PC-3 (cell line): ENCODE data around the gene MECR.

Experiments used
- CTCF ChIP-seq: fragments of 300-600 bp; sonication (generic); conservative IDR thresholded peaks from 2 replicates; pipeline ENCODE4 v1.5.1; 2017; ENCODE audit warnings: antibody characterized with exemption, low read depth, mild to moderate bottlenecking, low read length
- EZH2 ChIP-seq: fragments of 300-600 bp; sonication (generic); IDR thresholded peaks from one replicate; pipeline ENCODE4 v1.6.1; 2017; ENCODE audit warnings: antibody characterized with exemption, mild to moderate bottlenecking, low read length; ENCODE audit not compliant: unreplicated experiment
- EZH2phosphoT487 ChIP-seq: fragments of 300-600 bp; sonication (generic); IDR thresholded peaks from 2 replicates; pipeline ENCODE4 v1.6.1; 2018; ENCODE audit warnings: mild to moderate bottlenecking, antibody characterized with exemption, low read length, borderline replicate concordance

GRCh38 chr1:29249170-29249691 is 18.5 kb upstream of the MECR start:
- TF ChIP-seq CTCF (no peak), EZH2 (no peak), EZH2phosphoT487 (no peak)
